ENCODE results near the gene SIPA1. TPM values are rescaled to one million over a fixed set of nuclear protein-coding genes. Genes with fewer than 3 reads are reported as not detected.

The SIPA1 gene
- total RNA-seq, 1 experiment from 2014 or later, result 30.0 TPM

DNA sequence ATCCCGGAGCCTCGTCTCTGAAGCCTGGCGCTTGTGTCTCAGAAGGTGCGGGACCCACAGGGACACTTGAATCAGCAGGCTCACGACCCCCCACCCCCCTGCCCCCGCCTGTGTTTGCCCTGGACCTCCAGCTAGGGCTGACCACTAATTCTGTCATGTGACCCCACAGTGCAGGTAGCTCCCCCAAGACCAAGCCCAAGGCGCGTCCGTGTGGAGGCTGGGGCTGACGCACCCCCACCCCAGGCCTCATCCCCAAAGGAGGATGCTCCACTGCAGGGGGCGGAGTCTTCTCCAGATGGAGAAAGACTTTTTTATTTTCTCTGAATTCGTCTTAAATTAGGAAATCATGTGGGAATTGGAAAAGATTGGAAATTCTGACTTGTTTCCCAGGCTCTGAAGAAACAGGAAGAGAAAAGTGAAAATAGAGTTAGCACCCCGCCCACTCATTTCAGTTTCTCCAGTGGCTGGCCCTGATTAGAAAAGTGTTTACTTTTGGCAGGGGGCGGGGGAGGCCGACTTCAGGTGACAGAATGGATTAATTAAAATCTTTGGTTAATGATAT lies 25.8 kb downstream of the SIPA1 start:
- ChIA-PET POLR2A (ENCODE audit: low non-redundant PET) (interaction anchor here (0.6 to 1.1 kb wide), 2 partner anchors 68 to 229 kb away, joined by 3 to 7 read pairs; partner anchors contain the start of gene KCNK7), CTCF (interaction anchor here (0.6 kb wide), 1 partner anchor 116 kb away, joined by 14 read pairs; no protein-coding TSS in a partner anchor)
- BruUV-seq (replicated peaks), result no TSS peak
- TF ChIP-seq, protein P1, sequence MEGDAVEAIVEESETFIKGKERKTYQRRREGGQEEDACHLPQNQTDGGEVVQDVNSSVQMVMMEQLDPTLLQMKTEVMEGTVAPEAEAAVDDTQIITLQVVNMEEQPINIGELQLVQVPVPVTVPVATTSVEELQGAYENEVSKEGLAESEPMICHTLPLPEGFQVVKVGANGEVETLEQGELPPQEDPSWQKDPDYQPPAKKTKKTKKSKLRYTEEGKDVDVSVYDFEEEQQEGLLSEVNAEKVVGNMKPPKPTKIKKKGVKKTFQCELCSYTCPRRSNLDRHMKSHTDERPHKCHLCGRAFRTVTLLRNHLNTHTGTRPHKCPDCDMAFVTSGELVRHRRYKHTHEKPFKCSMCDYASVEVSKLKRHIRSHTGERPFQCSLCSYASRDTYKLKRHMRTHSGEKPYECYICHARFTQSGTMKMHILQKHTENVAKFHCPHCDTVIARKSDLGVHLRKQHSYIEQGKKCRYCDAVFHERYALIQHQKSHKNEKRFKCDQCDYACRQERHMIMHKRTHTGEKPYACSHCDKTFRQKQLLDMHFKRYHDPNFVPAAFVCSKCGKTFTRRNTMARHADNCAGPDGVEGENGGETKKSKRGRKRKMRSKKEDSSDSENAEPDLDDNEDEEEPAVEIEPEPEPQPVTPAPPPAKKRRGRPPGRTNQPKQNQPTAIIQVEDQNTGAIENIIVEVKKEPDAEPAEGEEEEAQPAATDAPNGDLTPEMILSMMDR (conservative IDR thresholded peaks at IDR 0.05; ENCODE audit: low read depth, low read length), result no peak
- TF ChIP-seq EZH2 (IDR thresholded peaks at IDR 0.05; ENCODE audit: borderline replicate concordance, low read depth, low read length, poor library complexity, severe bottlenecking), result no peak
- no peaks in the 10 kb centered on the region for H3K9me3 ChIP-seq (ENCODE audit: low read depth, low read length, poor library complexity, severe bottlenecking)
- intact Hi-C loops (cut with micrococcal nuclease; ENCODE audit: unreplicated experiment), result no loop called here
- H3K4me1 ChIP-seq (ENCODE audit: insufficient read depth, low read length, poor library complexity, severe bottlenecking), result peaks cover 7% of the 10 kb centered on the region
- peak overlapping the region; percentile 79 for H3K4me3 ChIP-seq (ENCODE audit: low read depth, low read length, poor library complexity, severe bottlenecking)
- no peak for DNase-seq (ENCODE audit: low spot score)
- peaks cover 27% of the 10 kb centered on the region for H3K36me3 ChIP-seq (ENCODE audit: insufficient read depth, low read length, poor library complexity, severe bottlenecking)
- no peaks in the 10 kb centered on the region for H3K27me3 ChIP-seq (replicated peaks; ENCODE audit: insufficient read depth, low read depth, low read length, poor library complexity)
- H3K27ac ChIP-seq (ENCODE audit: low read depth, low read length, poor library complexity, severe bottlenecking), result peak overlapping the region; percentile 85

DNA sequence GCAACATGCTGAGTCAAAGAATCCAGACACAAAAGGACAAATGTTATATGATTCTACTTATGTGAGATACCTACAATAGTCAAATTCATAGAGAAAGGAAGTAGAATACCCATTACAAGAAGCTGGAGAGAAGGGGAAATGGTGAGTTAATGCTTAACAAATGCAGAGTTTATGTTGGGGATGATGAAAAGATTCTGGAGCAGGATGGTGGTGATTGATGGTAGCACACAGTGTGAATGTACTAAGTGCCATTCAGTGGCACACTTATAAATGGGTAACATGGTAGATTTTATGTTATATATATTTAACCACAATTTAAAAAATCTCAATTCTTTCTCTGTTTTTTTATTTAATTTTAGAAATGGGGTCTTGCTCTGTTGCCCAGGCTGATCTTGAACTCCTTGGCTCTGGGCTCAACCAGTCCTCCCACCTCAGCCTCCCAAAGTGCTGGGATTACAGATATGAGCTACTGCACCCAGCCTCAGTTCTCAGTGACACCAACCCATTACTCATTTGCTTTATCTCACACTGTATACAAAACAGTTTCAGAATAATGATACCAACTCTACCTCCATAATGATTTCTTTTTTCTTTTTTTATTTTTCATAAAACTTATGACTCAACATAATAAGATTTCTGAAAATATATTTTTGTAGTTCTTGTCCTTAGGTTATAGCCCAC lies 34.4 kb downstream of the SIPA1 start:
- H3K9me3 ChIP-seq (ENCODE audit: low read depth, low read length, poor library complexity, severe bottlenecking), result no peaks in the 10 kb centered on the region
- H3K27me3 ChIP-seq (replicated peaks; ENCODE audit: insufficient read depth, low read depth, low read length, poor library complexity), result no peaks in the 10 kb centered on the region
- H3K36me3 ChIP-seq (ENCODE audit: insufficient read depth, low read length, poor library complexity, severe bottlenecking), result no peaks in the 10 kb centered on the region
- no peak overlapping the region for H3K27ac ChIP-seq (ENCODE audit: low read depth, low read length, poor library complexity, severe bottlenecking)
- POLR2A ChIA-PET (ENCODE audit: low non-redundant PET), result no interaction called here
- TF ChIP-seq, protein P1 (conservative IDR thresholded peaks at IDR 0.05; ENCODE audit: low read depth, low read length), result no peak
- no peak for TF ChIP-seq EZH2 (IDR thresholded peaks at IDR 0.05; ENCODE audit: borderline replicate concordance, low read depth, low read length, poor library complexity, severe bottlenecking)
- H3K4me3 ChIP-seq (ENCODE audit: low read depth, low read length, poor library complexity, severe bottlenecking), result no peak overlapping the region
- H3K4me1 ChIP-seq (ENCODE audit: insufficient read depth, low read length, poor library complexity, severe bottlenecking), result no peaks in the 10 kb centered on the region
- no peak for DNase-seq (ENCODE audit: low spot score)
- BruUV-seq (replicated peaks), result no TSS peak
- intact Hi-C loops (cut with micrococcal nuclease; ENCODE audit: unreplicated experiment), result no loop called here
- CTCF ChIA-PET, result interaction anchor here (0.6 kb wide), 1 partner anchor 342 kb away, joined by 13 read pairs; no protein-coding TSS in a partner anchor

DNA sequence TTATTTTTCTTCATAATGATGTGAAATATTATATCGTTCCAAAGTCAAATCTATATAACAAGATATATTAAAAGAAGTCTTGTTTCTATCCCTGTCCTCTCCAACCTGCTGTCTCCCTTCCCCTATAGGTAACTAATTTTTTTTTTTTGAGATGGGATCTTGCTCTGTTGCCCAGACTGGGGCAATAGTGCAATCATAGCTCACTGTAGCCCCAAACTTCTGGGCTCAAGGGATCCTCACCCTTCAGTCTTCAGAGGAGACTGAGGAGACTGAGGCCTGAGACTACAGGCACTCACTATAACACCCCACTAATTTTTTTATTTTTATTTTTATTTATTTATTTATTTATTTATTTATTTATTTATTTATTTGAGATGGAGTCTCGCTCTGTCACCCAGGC lies 35.1 kb downstream of the SIPA1 start:
- H3K4me3 ChIP-seq (ENCODE audit: low read depth, low read length, poor library complexity, severe bottlenecking), result no peak overlapping the region
- intact Hi-C loops (cut with micrococcal nuclease; ENCODE audit: unreplicated experiment), result no loop called here
- no peak overlapping the region for H3K27ac ChIP-seq (ENCODE audit: low read depth, low read length, poor library complexity, severe bottlenecking)
- BruUV-seq (replicated peaks), result no TSS peak
- no peaks in the 10 kb centered on the region for H3K36me3 ChIP-seq (ENCODE audit: insufficient read depth, low read length, poor library complexity, severe bottlenecking)
- H3K27me3 ChIP-seq (replicated peaks; ENCODE audit: insufficient read depth, low read depth, low read length, poor library complexity), result no peaks in the 10 kb centered on the region
- no peaks in the 10 kb centered on the region for H3K9me3 ChIP-seq (ENCODE audit: low read depth, low read length, poor library complexity, severe bottlenecking)
- no peak for TF ChIP-seq EZH2 (IDR thresholded peaks at IDR 0.05; ENCODE audit: borderline replicate concordance, low read depth, low read length, poor library complexity, severe bottlenecking)
- TF ChIP-seq, protein P1 (conservative IDR thresholded peaks at IDR 0.05; ENCODE audit: low read depth, low read length), result no peak
- ChIA-PET CTCF (interaction anchor here (0.6 kb wide), 1 partner anchor 342 kb away, joined by 13 read pairs; no protein-coding TSS in a partner anchor), POLR2A (ENCODE audit: low non-redundant PET) (no interaction called here)
- no peak for DNase-seq (ENCODE audit: low spot score)
- no peaks in the 10 kb centered on the region for H3K4me1 ChIP-seq (ENCODE audit: insufficient read depth, low read length, poor library complexity, severe bottlenecking)
